Measurements from ENCODE around the gene REN. TPM values are rescaled to one million over a fixed set of nuclear protein-coding genes. Genes with fewer than 3 reads are reported as not detected.

The REN gene
- total and polyA plus RNA-seq, 9 of the 15 experiments (the other 6 are each of a cell fraction or from before 2014, with no cell fraction given) = 1.7 to 9.9 (median 3.1) TPM

- peak; percentile 72; the same call in 1 of the 2 replicates for TF ChIP-seq DPF2 (IDR thresholded peaks at IDR 0.05)
- TF ChIP-seq, protein P1, sequence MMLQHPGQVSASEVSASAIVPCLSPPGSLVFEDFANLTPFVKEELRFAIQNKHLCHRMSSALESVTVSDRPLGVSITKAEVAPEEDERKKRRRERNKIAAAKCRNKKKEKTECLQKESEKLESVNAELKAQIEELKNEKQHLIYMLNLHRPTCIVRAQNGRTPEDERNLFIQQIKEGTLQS (IDR thresholded peaks at IDR 0.05) = peak; percentile 96
- TF ChIP-seq, protein P1 (CRISPR knock-in tag; conservative IDR thresholded peaks at IDR 0.05) = 0 out of 2 replicates have a peak, but pooled peaks have one; percentile 78
- 0 out of 4 replicates have a peak, but pooled peaks of 1 of the 2 experiments have one; percentile 39 for TF ChIP-seq ZNF318 (IDR thresholded peaks at IDR 0.05; ENCODE audit: borderline replicate concordance in 1 of 2, low read depth in 1 of 2)
- TF ChIP-seq JUN (IDR thresholded peaks at IDR 0.05; ENCODE audit: borderline replicate concordance, low read depth, low read length) = peak; percentile 78
- TF ChIP-seq JUN (CRISPR knock-in tag; IDR thresholded peaks at IDR 0.05; ENCODE audit: borderline replicate concordance) = no peak
- TF ChIP-seq SPI1 (IDR thresholded peaks at IDR 0.05; ENCODE audit: borderline replicate concordance, low read depth, low read length) = peak; percentile 84; the same call in 1 of the 2 replicates
- no peak for TF ChIP-seq ZNF699 (CRISPR knock-in tag; IDR thresholded peaks at IDR 0.05; ENCODE audit: insufficient replicate concordance)
- TF ChIP-seq MAFK (IDR thresholded peaks at IDR 0.05; ENCODE audit: low read length) = peak; percentile 20; the same call in 1 of the 2 replicates
- TF ChIP-seq JUND (IDR thresholded peaks at IDR 0.05; ENCODE audit: borderline replicate concordance, low read depth, low read length) = peak; percentile 90
- TF ChIP-seq JUND (tag; IDR thresholded peaks at IDR 0.05; ENCODE audit: borderline replicate concordance, low read depth, low read length) = peak; percentile 96
- TF ChIP-seq PBX2 (CRISPR knock-in tag; IDR thresholded peaks at IDR 0.05; ENCODE audit: low read depth) = peak; percentile 41
- TF ChIP-seq PBX2 (tag; conservative IDR thresholded peaks at IDR 0.05; ENCODE audit: low read depth) = peak; percentile 78
- no peak for TF ChIP-seq PTBP1 (IDR thresholded peaks at IDR 0.05; ENCODE audit: low read depth, low read length)
- peak; percentile 78 for TF ChIP-seq GABPB1 (CRISPR knock-in tag; IDR thresholded peaks at IDR 0.05)
Measured at GRCh38 chr1:204177133-204177532, 11.0 kb upstream of the REN start (continued).

Data from K562 (cell line).